GM10266 (cell line): ENCODE measurements around the gene ZFAND6.

Source experiments
- DNase-seq: peaks from one replicate; pipeline ENCODE4 v3.0.0; 2012; ENCODE audit errors: extremely low spot score
- TF ChIP-seq, protein P1 (sequence below): IDR thresholded peaks from 2 replicates; pipeline ENCODE4 v1.5.1; 2012; ENCODE audit warnings: mild to moderate bottlenecking, low read depth; ENCODE audit not compliant: control insufficient read depth, insufficient read depth; ENCODE audit errors: missing control alignments

The ZFAND6 gene

DNA sequence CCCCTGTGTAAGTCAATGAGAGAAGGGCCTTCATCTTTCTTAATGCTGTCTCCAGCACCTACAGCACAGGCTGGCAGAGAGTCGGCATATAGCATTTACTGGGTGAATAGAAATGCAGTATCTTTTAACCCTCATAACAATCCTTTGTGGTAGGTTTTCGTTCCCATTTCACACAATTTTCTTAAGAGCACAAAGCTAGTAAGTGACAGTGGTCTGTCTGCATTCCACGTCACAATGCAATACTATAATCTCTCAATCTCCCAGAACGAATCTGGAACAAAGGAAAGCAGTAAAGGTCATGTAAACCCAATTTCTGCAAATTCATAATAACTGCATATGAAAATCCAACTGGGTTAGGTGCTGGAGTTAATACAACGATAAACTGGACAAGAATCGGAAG lies 1.4 kb upstream of the ZFAND6 start:
- TF ChIP-seq, protein P1, sequence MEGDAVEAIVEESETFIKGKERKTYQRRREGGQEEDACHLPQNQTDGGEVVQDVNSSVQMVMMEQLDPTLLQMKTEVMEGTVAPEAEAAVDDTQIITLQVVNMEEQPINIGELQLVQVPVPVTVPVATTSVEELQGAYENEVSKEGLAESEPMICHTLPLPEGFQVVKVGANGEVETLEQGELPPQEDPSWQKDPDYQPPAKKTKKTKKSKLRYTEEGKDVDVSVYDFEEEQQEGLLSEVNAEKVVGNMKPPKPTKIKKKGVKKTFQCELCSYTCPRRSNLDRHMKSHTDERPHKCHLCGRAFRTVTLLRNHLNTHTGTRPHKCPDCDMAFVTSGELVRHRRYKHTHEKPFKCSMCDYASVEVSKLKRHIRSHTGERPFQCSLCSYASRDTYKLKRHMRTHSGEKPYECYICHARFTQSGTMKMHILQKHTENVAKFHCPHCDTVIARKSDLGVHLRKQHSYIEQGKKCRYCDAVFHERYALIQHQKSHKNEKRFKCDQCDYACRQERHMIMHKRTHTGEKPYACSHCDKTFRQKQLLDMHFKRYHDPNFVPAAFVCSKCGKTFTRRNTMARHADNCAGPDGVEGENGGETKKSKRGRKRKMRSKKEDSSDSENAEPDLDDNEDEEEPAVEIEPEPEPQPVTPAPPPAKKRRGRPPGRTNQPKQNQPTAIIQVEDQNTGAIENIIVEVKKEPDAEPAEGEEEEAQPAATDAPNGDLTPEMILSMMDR: no peak
- DNase-seq: no peak

DNA sequence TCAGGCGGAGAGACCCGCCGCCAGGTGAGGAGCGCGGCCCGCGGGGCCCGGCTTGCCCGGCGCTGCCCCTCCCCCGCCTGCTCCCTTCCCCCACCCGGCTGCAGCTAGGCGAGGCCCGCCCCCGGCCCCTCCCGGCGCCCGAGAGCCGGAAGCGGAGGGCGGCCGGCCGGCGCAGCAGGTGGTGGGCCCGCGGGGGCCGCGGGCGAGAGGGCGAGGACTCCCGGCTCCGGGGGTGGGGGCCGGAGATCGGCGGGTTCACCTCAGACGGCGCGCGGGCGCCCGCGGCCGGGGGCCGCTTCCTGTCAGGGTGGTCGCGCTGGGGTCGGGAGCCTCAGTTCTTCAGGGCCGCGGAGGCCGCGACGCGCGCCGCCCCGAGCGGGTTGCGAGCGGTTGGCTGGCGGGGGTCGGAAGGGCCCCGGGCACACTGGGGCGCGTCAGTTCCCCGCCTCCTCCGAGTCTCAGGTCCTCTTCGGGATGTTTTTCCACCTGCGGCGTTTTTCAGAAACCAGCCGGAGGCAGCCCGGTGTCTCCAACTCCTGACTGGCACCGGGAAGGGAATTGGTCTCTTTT lies 395 bp downstream of the ZFAND6 start:
- TF ChIP-seq, protein P1: no peak
- DNase-seq: peak; percentile 87

DNA sequence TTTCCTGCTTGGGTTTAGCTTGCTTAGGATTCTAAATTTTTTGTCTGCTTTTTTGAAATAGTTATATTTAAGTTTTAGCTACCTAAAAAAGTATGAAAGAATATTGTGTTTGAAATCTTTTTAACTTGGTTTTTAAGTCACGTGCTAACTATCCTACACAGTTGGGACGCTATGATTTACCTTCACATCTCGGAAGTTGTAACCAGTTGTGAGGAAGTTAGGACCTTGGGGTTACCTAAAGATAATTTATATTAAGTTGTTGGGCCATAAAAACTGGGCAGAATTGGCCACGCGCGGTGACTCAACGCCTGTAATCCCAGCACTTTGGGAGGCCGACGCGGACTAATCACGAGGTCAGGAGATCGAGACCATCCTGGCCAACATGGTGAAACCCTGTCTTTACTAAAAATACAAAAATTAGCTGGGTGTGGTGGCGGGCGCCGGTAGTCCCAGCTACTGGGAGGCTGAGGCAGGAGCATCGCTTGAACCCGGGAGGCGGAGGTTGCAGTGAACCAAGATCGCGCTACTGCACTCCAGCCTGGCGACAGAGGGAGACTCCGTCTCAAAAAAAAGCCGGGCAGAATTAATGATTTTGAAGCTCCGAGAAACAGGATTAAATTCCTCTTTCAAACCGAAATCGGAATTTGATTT lies 1.0 kb downstream of the ZFAND6 start:
- no peak for DNase-seq
- TF ChIP-seq, protein P1: peak; percentile 40

DNA sequence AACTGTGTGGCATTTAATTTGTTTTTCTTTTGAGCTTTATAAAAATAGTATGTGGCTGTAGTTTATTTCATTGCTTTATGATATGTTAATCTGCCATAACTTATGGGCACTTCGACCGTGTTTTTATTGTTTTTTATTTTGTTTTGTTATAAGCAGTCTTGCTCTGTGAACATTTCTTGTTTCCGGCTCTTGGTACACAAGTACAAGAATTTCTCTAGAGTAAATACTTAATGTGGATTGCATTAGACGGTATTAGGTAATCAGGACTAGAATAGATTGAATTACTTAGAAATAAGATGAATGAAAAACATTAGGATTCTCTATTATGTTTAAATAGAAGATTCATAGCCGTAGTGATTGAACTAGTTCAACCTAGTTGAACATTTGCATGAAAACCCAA lies 2.1 kb downstream of the ZFAND6 start:
- TF ChIP-seq, protein P1: no peak
- no peak for DNase-seq

DNA sequence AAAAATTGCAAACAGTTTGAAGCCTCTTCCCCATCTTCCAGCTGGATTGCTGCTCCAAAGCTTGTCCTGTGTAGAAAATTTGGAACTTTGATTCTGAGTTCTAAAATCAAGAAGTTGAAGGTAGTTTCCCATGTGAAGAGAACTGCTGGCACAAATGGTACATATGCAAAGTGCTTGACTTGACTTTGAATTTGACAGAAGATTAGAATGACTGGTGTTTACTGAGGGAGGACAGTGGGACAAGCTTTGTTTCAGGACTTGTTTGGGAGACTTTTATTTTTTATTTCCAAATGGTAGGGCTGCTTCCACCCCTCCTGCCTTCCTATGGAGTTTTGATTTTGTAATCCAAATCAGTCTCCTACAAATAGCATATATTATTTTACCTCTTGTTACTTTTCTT lies 7.4 kb downstream of the ZFAND6 start:
- no peak for DNase-seq
- TF ChIP-seq, protein P1: no peak

DNA sequence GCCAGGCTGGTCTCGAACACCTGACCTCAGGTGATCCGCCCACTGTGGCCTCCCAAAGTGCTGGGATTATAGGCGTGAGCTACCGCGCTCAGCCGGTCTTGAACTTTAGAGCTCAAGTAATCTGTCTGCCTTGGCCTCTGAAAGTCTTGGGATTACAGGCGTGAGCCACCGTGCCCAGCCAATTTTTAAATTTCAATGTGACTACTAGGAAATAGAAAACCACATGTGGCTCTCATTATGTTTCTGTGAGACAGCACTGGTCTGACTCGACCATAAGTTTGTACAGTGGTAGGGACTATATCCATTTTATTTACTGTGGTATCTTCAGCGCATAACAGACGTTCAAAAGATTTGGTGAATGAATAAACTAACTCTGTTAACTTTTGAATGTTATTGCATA lies 9.1 kb downstream of the ZFAND6 start:
- no peak for DNase-seq
- TF ChIP-seq, protein P1: no peak

DNA sequence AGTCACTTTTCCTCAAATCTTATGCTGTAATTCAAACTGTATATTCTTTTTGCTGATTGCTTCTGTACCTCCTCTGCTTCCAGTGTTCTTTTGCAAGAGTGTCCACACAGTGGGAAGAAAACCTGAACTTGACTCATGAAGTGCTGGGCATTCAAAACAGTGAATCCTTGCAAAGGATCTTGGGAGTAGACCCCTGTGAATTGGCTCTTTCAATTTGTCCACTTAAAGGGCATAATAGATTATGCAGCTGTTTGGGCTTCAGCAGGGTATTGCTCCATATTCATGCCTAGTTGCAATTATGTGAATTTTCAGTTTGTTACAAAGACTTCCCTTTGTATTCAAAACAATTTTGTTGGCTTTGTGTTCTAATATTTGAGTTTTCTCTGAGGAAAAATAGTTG lies 11.4 kb downstream of the ZFAND6 start:
- DNase-seq: no peak

More for the DNA sequence above, 11.4 kb downstream of the ZFAND6 start:
- TF ChIP-seq, protein P1: no peak
